WERI-Rb-1 (cell line): ENCODE results near the gene MYO5A.

Experiments used
- DNase-seq: peaks from one replicate; pipeline ENCODE4 v3.0.0-alpha.2; 2020
- H3K27ac ChIP-seq: fragments of 250-450 bp; sonication (Bioruptor Pico); 2 replicates; pipeline ENCODE4 v1.5.1; 2020; ENCODE audit warnings: mild to moderate bottlenecking, moderate library complexity
- H3K27me3 ChIP-seq: fragments of 250-450 bp; sonication (Bioruptor Pico); 2 replicates; pipeline ENCODE4 v1.5.1; 2021; ENCODE audit warnings: mild to moderate bottlenecking, low read depth, moderate library complexity; ENCODE audit not compliant: insufficient read depth, severe bottlenecking
- H3K36me3 ChIP-seq: fragments of 250-450 bp; sonication (Bioruptor Pico); 2 replicates; pipeline ENCODE4 v1.5.1; 2020; ENCODE audit warnings: mild to moderate bottlenecking, moderate library complexity
- H3K4me3 ChIP-seq: 2 replicates; pipeline ENCODE4 v1.5.1; 2011; ENCODE audit warnings: low read depth, mild to moderate bottlenecking, control low read depth, low read length
- H3K9me3 ChIP-seq: fragments of 250-450 bp; sonication (Bioruptor Pico); 2 replicates; pipeline ENCODE4 v1.5.1; 2021; ENCODE audit warnings: mild to moderate bottlenecking, moderate library complexity; ENCODE audit not compliant: severe bottlenecking
- CTCF ChIP-seq: IDR thresholded peaks from 2 replicates; pipeline ENCODE4 v1.5.1; 2011; ENCODE audit warnings: low read depth, mild to moderate bottlenecking, control low read depth, inconsistent platforms, low read length

The MYO5A gene

GRCh38 chr15:52480990-52481389 is 47.7 kb downstream of the MYO5A start:
- TF ChIP-seq CTCF = no peak
- DNase-seq = no peak
- no peaks in the 10 kb centered on the region for H3K9me3 ChIP-seq
- no peaks in the 10 kb centered on the region for H3K36me3 ChIP-seq
- H3K4me3 ChIP-seq = no peak overlapping the region
- H3K27me3 ChIP-seq = no peaks in the 10 kb centered on the region
- H3K27ac ChIP-seq = no peak overlapping the region

GRCh38 chr15:52466716-52467115 is 62.0 kb downstream of the MYO5A start:
- H3K36me3 ChIP-seq = no peaks in the 10 kb centered on the region
- no peak for DNase-seq
- H3K27me3 ChIP-seq = no peaks in the 10 kb centered on the region
- no peak overlapping the region for H3K4me3 ChIP-seq
- no peaks in the 10 kb centered on the region for H3K9me3 ChIP-seq
- TF ChIP-seq CTCF = no peak
- H3K27ac ChIP-seq = no peak overlapping the region

GRCh38 chr15:52466134-52466701 is 62.5 kb downstream of the MYO5A start:
- H3K9me3 ChIP-seq = no peaks in the 10 kb centered on the region
- DNase-seq = no peak
- H3K4me3 ChIP-seq = no peak overlapping the region
- TF ChIP-seq CTCF = no peak
- H3K36me3 ChIP-seq = no peaks in the 10 kb centered on the region
- H3K27ac ChIP-seq = no peak overlapping the region
- no peaks in the 10 kb centered on the region for H3K27me3 ChIP-seq

GRCh38 chr15:52464478-52464877 is 64.2 kb downstream of the MYO5A start:
- no peaks in the 10 kb centered on the region for H3K9me3 ChIP-seq
- H3K4me3 ChIP-seq = no peak overlapping the region
- no peak for TF ChIP-seq CTCF
- no peak for DNase-seq
- no peak overlapping the region for H3K27ac ChIP-seq
- H3K27me3 ChIP-seq = no peaks in the 10 kb centered on the region
- H3K36me3 ChIP-seq = no peaks in the 10 kb centered on the region

- Histone ChIP-seq H3K4me3 (no peak overlapping the region), H3K36me3 (no peaks in the 10 kb centered on the region), H3K27ac (no peak overlapping the region), H3K27me3 (no peaks in the 10 kb centered on the region), H3K9me3 (no peaks in the 10 kb centered on the region)
- DNase-seq = no peak
- no peak for TF ChIP-seq CTCF
These were observed 64.6 kb downstream of the MYO5A start for GRCh38 chr15:52464040-52464439.

GRCh38 chr15:52463638-52464037 is 65.0 kb downstream of the MYO5A start:
- Histone ChIP-seq H3K27me3 (no peaks in the 10 kb centered on the region), H3K4me3 (no peak overlapping the region), H3K27ac (no peak overlapping the region), H3K9me3 (no peaks in the 10 kb centered on the region), H3K36me3 (no peaks in the 10 kb centered on the region)
- no peak for DNase-seq
- TF ChIP-seq CTCF = 0 out of 2 replicates have a peak, but pooled peaks have one; percentile 5
